ENCODE measurements around the gene TUBGCP2. TPM values are rescaled to one million over a fixed set of nuclear protein-coding genes. Genes with fewer than 3 reads are reported as not detected.

TUBGCP2 gene
- total RNA-seq, 1 donor: 66.9 TPM

GRCh38 chr10:133341983-133342382 lies 33.3 kb upstream of the TUBGCP2 start:
- no peak for TF ChIP-seq CTCF (IDR thresholded peaks at IDR 0.05; ENCODE audit: insufficient read depth, low read depth, low read length)
- no peak for DNase-seq (ENCODE audit: low read depth)
- no peak overlapping the region for H3K4me3 ChIP-seq (ENCODE audit: low read depth, low read length)

GRCh38 chr10:133339708-133340380 lies 31.2 kb upstream of the TUBGCP2 start:
- no peak for TF ChIP-seq CTCF (IDR thresholded peaks at IDR 0.05; ENCODE audit: insufficient read depth, low read depth, low read length)
- no peak overlapping the region for H3K4me3 ChIP-seq (ENCODE audit: low read depth, low read length)
- no peak for DNase-seq (ENCODE audit: low read depth)

GRCh38 chr10:133338080-133339071 lies 29.7 kb upstream of the TUBGCP2 start:
- TF ChIP-seq CTCF (IDR thresholded peaks at IDR 0.05; ENCODE audit: insufficient read depth, low read depth, low read length): no peak
- no peak overlapping the region for H3K4me3 ChIP-seq (ENCODE audit: low read depth, low read length)
- DNase-seq (ENCODE audit: low read depth): no peak

- H3K4me3 ChIP-seq (ENCODE audit: low read depth, low read length): no peak overlapping the region
- DNase-seq (ENCODE audit: low read depth): no peak
- no peak for TF ChIP-seq CTCF (IDR thresholded peaks at IDR 0.05; ENCODE audit: insufficient read depth, low read depth, low read length)
Measured at GRCh38 chr10:133337370-133337725, 28.7 kb upstream of the TUBGCP2 start.

- TF ChIP-seq CTCF (IDR thresholded peaks at IDR 0.05; ENCODE audit: insufficient read depth, low read depth, low read length): no peak
- DNase-seq (ENCODE audit: low read depth): no peak
- H3K4me3 ChIP-seq (ENCODE audit: low read depth, low read length): peak within 1 kb of the TSS; percentile 52
Measured at GRCh38 chr10:133336577-133337369, 28.1 kb upstream of the TUBGCP2 start, which contains the start of gene CALY. CALY (minus strand) TSS chr10:133336896; CDS start chr10:133328989, 7,907 bp downstream.

GRCh38 chr10:133336118-133336576 lies 27.5 kb upstream of the TUBGCP2 start:
- no peak overlapping the region for H3K4me3 ChIP-seq (ENCODE audit: low read depth, low read length)
- no peak for DNase-seq (ENCODE audit: low read depth)
- TF ChIP-seq CTCF (IDR thresholded peaks at IDR 0.05; ENCODE audit: insufficient read depth, low read depth, low read length): no peak
